ENCODE results near the gene HS6ST1.

The HS6ST1 gene

GRCh38 chr2:128313091-128313836 is 5.4 kb downstream of the HS6ST1 start:
- H3K4me3 ChIP-seq (ENCODE audit: control insufficient read depth, low read depth, low read length), result no peak overlapping the region
- TF ChIP-seq CTCF (conservative IDR thresholded peaks at IDR 0.05; ENCODE audit: control insufficient read depth, insufficient read depth, low read depth, low read length), result peak; percentile 41
- DNase-seq (ENCODE audit: low read depth), result peak; percentile 64

GRCh38 chr2:128312411-128312810 is 6.3 kb downstream of the HS6ST1 start:
- no peak overlapping the region for H3K4me3 ChIP-seq (ENCODE audit: control insufficient read depth, low read depth, low read length)
- no peak for DNase-seq (ENCODE audit: low read depth)
- TF ChIP-seq CTCF (conservative IDR thresholded peaks at IDR 0.05; ENCODE audit: control insufficient read depth, insufficient read depth, low read depth, low read length), result no peak

- no peak overlapping the region for H3K4me3 ChIP-seq (ENCODE audit: control insufficient read depth, low read depth, low read length)
- no peak for TF ChIP-seq CTCF (conservative IDR thresholded peaks at IDR 0.05; ENCODE audit: control insufficient read depth, insufficient read depth, low read depth, low read length)
- no peak for DNase-seq (ENCODE audit: low read depth)
These were observed 6.8 kb downstream of the HS6ST1 start for GRCh38 chr2:128311755-128312341.

GRCh38 chr2:128311216-128311754 is 7.4 kb downstream of the HS6ST1 start:
- no peak overlapping the region for H3K4me3 ChIP-seq (ENCODE audit: control insufficient read depth, low read depth, low read length)
- no peak for TF ChIP-seq CTCF (conservative IDR thresholded peaks at IDR 0.05; ENCODE audit: control insufficient read depth, insufficient read depth, low read depth, low read length)
- DNase-seq (ENCODE audit: low read depth), result no peak

- TF ChIP-seq CTCF (conservative IDR thresholded peaks at IDR 0.05; ENCODE audit: control insufficient read depth, insufficient read depth, low read depth, low read length), result no peak
- H3K4me3 ChIP-seq (ENCODE audit: control insufficient read depth, low read depth, low read length), result no peak overlapping the region
- no peak for DNase-seq (ENCODE audit: low read depth)
These were observed 7.9 kb downstream of the HS6ST1 start for GRCh38 chr2:128310761-128311160.

- TF ChIP-seq CTCF (conservative IDR thresholded peaks at IDR 0.05; ENCODE audit: control insufficient read depth, insufficient read depth, low read depth, low read length), result no peak
- DNase-seq (ENCODE audit: low read depth), result no peak
- no peak overlapping the region for H3K4me3 ChIP-seq (ENCODE audit: control insufficient read depth, low read depth, low read length)
These were observed 8.5 kb downstream of the HS6ST1 start for GRCh38 chr2:128310094-128310716.
